IMR-90 (cell line): ENCODE measurements around the gene TTC28. TPM values are rescaled to one million over a fixed set of nuclear protein-coding genes. Genes with fewer than 3 reads are reported as not detected.

Source experiments
- ATAC-seq: fragments of 200-7000 bp; cut with Tn5 transposase; 2 replicates; pipeline ENCODE4 v1.9.1; 2020; ENCODE audit warnings: low read depth, mild to moderate bottlenecking, moderate library complexity
- BruUV-seq: library from RNA; stranded (reverse); fragments of 400-500 nt; replicated peaks from 2 replicates; lab custom pipeline; 2021; lab: Mats Ljungman, UMichigan
- CTCF ChIA-PET: fragments of 300-600 bp; formaldehyde crosslinking; extraction: SDS; loops from one replicate; lab custom pipeline; 2021; ENCODE audit warnings: antibody characterized with exemption; lab: Yijun Ruan, JAX
- POLR2A ChIA-PET: fragments of 300-600 bp; sonication (Branson Sonifier 250); formaldehyde crosslinking; loops from one replicate; lab custom pipeline; 2022; ENCODE audit warnings: antibody characterized with exemption; ENCODE audit not compliant: unreplicated experiment; lab: Charles Lee
- DNase-seq: peaks from one replicate; pipeline ENCODE4 v3.0.0; 2013
- H2AFZ ChIP-seq: replicated peaks from 2 replicates; pipeline ENCODE3; 2013; ENCODE audit warnings: low read length, mild to moderate bottlenecking; ENCODE audit not compliant: poor library complexity
- H2AK5ac ChIP-seq: 2 replicates; pipeline ENCODE4 v1.6.1; 2013; ENCODE audit warnings: low read depth, low read length, inconsistent platforms
- H2AK9ac ChIP-seq: replicated peaks from 2 replicates; pipeline ENCODE3; 2013; ENCODE audit warnings: mild to moderate bottlenecking, low read depth, low read length, moderate library complexity; ENCODE audit not compliant: poor library complexity
- H2BK120ac ChIP-seq: 2 replicates; pipeline ENCODE4 v1.6.1; 2013; ENCODE audit warnings: low read depth, low read length, inconsistent platforms
- H2BK15ac ChIP-seq: 3 replicates; pipeline ENCODE4 v1.6.1; 2013; ENCODE audit warnings: low read depth, low read length, inconsistent platforms
- H2BK20ac ChIP-seq: 2 replicates; pipeline ENCODE4 v1.6.1; 2013; ENCODE audit warnings: low read depth, mild to moderate bottlenecking, inconsistent platforms, low read length, moderate library complexity
- H2BK5ac ChIP-seq: 2 replicates; pipeline ENCODE4 v1.6.1; 2013; ENCODE audit warnings: mild to moderate bottlenecking, low read depth, low read length, inconsistent platforms; ENCODE audit not compliant: poor library complexity, severe bottlenecking
- H3K14ac ChIP-seq: replicated peaks from 2 replicates; pipeline ENCODE4 v1.6.1; 2013; ENCODE audit warnings: low read depth, low read length, inconsistent platforms
- H3K18ac ChIP-seq: 2 replicates; pipeline ENCODE4 v1.6.1; 2013; ENCODE audit warnings: low read depth, low read length, control low read depth
- H3K23ac ChIP-seq: 2 replicates; pipeline ENCODE4 v1.6.1; 2013; ENCODE audit warnings: low read depth, low read length, inconsistent platforms
- H3K27ac ChIP-seq: 2 replicates; pipeline ENCODE4 v1.5.1; 2013; ENCODE audit warnings: mild to moderate bottlenecking, control low read depth, low read length; ENCODE audit not compliant: insufficient read depth
- H3K27me3 ChIP-seq: 2 replicates; pipeline ENCODE4 v1.6.1; 2013; ENCODE audit warnings: low read length; ENCODE audit not compliant: control insufficient read depth, insufficient read depth
- H3K36me3 ChIP-seq: 2 replicates; pipeline ENCODE4 v1.6.1; 2013; ENCODE audit warnings: low read length, mixed read lengths; ENCODE audit not compliant: control insufficient read depth, insufficient read depth
- H3K4ac ChIP-seq: 2 replicates; pipeline ENCODE4 v1.6.1; 2013; ENCODE audit warnings: low read depth, low read length, inconsistent platforms
- H3K4me1 ChIP-seq: 2 replicates; pipeline ENCODE4 v1.6.1; 2013; ENCODE audit warnings: low read length, mixed read lengths; ENCODE audit not compliant: control insufficient read depth, insufficient read depth
- H3K4me2 ChIP-seq: 2 replicates; pipeline ENCODE4 v1.6.1; 2013; ENCODE audit warnings: low read depth, mild to moderate bottlenecking, control low read depth, low read length, moderate library complexity
- H3K4me3 ChIP-seq: 2 replicates; pipeline ENCODE4 v1.5.1; 2013; ENCODE audit warnings: low read depth, mild to moderate bottlenecking, control low read depth, low read length, moderate library complexity; ENCODE audit not compliant: insufficient read depth
- H3K56ac ChIP-seq: 2 replicates; pipeline ENCODE4 v1.6.1; 2013; ENCODE audit warnings: low read length, inconsistent platforms; ENCODE audit not compliant: insufficient read depth; ENCODE audit errors: extremely low read depth
- H3K79me1 ChIP-seq, 2 experiments: 2 replicates each; pipeline ENCODE4 v1.6.1; 2013; ENCODE audit warnings: low read length in 2 of 2, inconsistent platforms in 1 of 2, low read depth in 1 of 2
- H3K9ac ChIP-seq: 2 replicates; pipeline ENCODE4 v1.6.1; 2013; ENCODE audit warnings: low read depth, low read length, control low read depth
- H3K9me1 ChIP-seq: 2 replicates; pipeline ENCODE4 v1.6.1; 2013; ENCODE audit warnings: low read length, inconsistent platforms; ENCODE audit not compliant: insufficient read depth
- H3K9me3 ChIP-seq: 2 replicates; pipeline ENCODE4 v1.6.1; 2013; ENCODE audit warnings: low read length; ENCODE audit not compliant: control insufficient read depth, insufficient read depth
- H4K20me1 ChIP-seq: 2 replicates; pipeline ENCODE4 v1.6.1; 2013; ENCODE audit warnings: low read length, inconsistent platforms; ENCODE audit not compliant: insufficient read depth
- H4K5ac ChIP-seq: 2 replicates; pipeline ENCODE4 v1.6.1; 2013; ENCODE audit warnings: mild to moderate bottlenecking, low read depth, low read length, control low read depth
- H4K8ac ChIP-seq, 2 experiments: 2 replicates each; pipeline ENCODE4 v1.6.1; 2013; ENCODE audit warnings: low read depth in 2 of 2, low read length in 2 of 2, control low read depth in 1 of 2, inconsistent platforms in 1 of 2
- H4K91ac ChIP-seq: 2 replicates; pipeline ENCODE4 v1.6.1; 2013; ENCODE audit warnings: low read depth, low read length, inconsistent platforms; ENCODE audit not compliant: insufficient read depth
- BHLHE40 ChIP-seq: fragments of 150-350 bp; IDR thresholded peaks from 2 replicates; pipeline ENCODE4 v1.6.1; 2016; ENCODE audit warnings: mild to moderate bottlenecking, low read depth, low read length
- CHD1 ChIP-seq: IDR thresholded peaks from 2 replicates; pipeline ENCODE4 v1.6.1; 2012; ENCODE audit warnings: low read depth, low read length, improper control_type of control experiment
- MAFK ChIP-seq: IDR thresholded peaks from 2 replicates; pipeline ENCODE4 v1.6.1; 2012; ENCODE audit warnings: low read depth, low read length, improper control_type of control experiment
- MAZ ChIP-seq: IDR thresholded peaks from 2 replicates; pipeline ENCODE4 v1.6.1; 2012; ENCODE audit warnings: low read depth, mild to moderate bottlenecking, low read length, improper control_type of control experiment, moderate library complexity, borderline replicate concordance
- MXI1 ChIP-seq: IDR thresholded peaks from 2 replicates; pipeline ENCODE4 v1.6.1; 2012; ENCODE audit warnings: low read depth, mild to moderate bottlenecking, low read length, moderate library complexity, borderline replicate concordance
- NFE2L2 ChIP-seq: fragments of 150-350 bp; IDR thresholded peaks from 2 replicates; pipeline ENCODE4 v1.6.1; 2016; ENCODE audit warnings: low read depth, mild to moderate bottlenecking, low read length
- RAD21 ChIP-seq: IDR thresholded peaks from 2 replicates; pipeline ENCODE4 v1.6.1; 2012; ENCODE audit warnings: low read length, improper control_type of control experiment
- RFX5 ChIP-seq: IDR thresholded peaks from 2 replicates; pipeline ENCODE4 v1.8.0; 2012; ENCODE audit warnings: low read depth, mild to moderate bottlenecking, low read length, moderate library complexity
- SMC3 ChIP-seq: fragments of 150-350 bp; IDR thresholded peaks from 2 replicates; pipeline ENCODE4 v1.6.1; 2016; ENCODE audit warnings: low read depth, mild to moderate bottlenecking, antibody characterized with exemption, low read length, moderate library complexity
- WGBS, 2 experiments: methylation state at CpG; one replicate each; pipeline versions ENCODE4 v1.1.5 to v1.1.7; 2013; ENCODE audit warnings: missing lambda C conversion rate in 2 of 2; ENCODE audit not compliant: insufficient read length in 1 of 2; ENCODE audit errors: extremely low coverage in 2 of 2; 5-methylcytosine and 5-hydroxymethylcytosine counted together
- dilution Hi-C: fragments of 300-500 bp; cut with HindIII; formaldehyde crosslinking; loops from one replicate; pipeline ENCODE4 v1.14.3; 2018; ENCODE audit warnings: low sequenced_read_pairs; ENCODE audit not compliant: unreplicated experiment
- in situ Hi-C: fragments of 300-500 bp; cut with MboI; formaldehyde crosslinking; loops from 3 replicates; pipeline ENCODE4 v1.14.3; 2019; ENCODE audit warnings: low sequenced_read_pairs, inconsistent platforms, mixed read lengths
- intact Hi-C: fragments of 100-400 bp; cut with micrococcal nuclease; formaldehyde crosslinking; loops from 2 replicates; pipeline ENCODE4 v1.10.0; 2022
- polyA plus RNA-seq, 3 experiments: library from polyadenylated mRNA; depleted of rRNA; stranded (reverse); fragments of >200 nt; gene quantifications; 2 replicates each; pipeline ENCODE4 v1.2.3, GENCODE V29; 2012; ENCODE audit warnings: low replicate concordance in 1 of 3
- total RNA-seq: library from RNA; depleted of rRNA; stranded (reverse); fragments of >200 nt; gene quantifications from 2 replicates; pipeline ENCODE4 v1.2.3, GENCODE V29; 2012
- TF ChIP-seq, protein P1 (sequence below): fragments of 150-350 bp; IDR thresholded peaks from 2 replicates; pipeline ENCODE4 v1.6.1; 2016; ENCODE audit warnings: low read depth, mild to moderate bottlenecking, low read length, moderate library complexity, borderline replicate concordance
- TF ChIP-seq, protein P2 (sequence below): conservative IDR thresholded peaks from 2 replicates; pipeline ENCODE4 v1.5.1; 2012; ENCODE audit warnings: mild to moderate bottlenecking, low read depth, low read length, improper control_type of control experiment

Gene TTC28
- total and polyA plus RNA-seq, 2 of the 4 experiments (the other 2 are of a cell fraction): 5.6 to 13.3 TPM

DNA sequence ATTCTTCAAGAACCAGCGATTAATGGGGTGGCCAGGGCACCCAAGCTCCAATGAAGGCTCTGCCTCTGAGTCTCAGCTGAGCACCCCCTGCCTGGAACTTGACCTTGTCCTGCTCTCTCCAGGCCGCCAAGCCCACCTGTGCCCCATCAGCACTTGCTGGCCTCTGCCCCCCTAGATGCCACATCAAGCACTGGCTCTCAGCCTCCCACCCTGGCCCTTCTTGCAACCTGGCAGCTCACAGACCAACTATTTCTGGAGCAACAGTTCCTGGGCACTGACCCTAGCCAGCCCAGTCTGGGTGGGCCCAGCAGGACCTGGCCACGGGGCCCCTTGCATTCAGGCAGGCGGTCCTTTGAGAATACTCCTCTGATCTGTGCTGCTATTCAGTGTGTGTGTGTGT lies 661.8 kb downstream of the TTC28 start:
- Histone ChIP-seq H4K5ac (no peak overlapping the region), H3K23ac (no peak overlapping the region), H4K91ac (no peak overlapping the region), H3K18ac (no peak overlapping the region), H3K9ac (no peak overlapping the region), H4K20me1 (peaks cover 18% of the 10 kb centered on the region), H3K4ac (no peak overlapping the region), H2AFZ (no peak overlapping the region), H3K36me3 (peaks cover 13% of the 10 kb centered on the region), H3K9me3 (no peaks in the 10 kb centered on the region), H3K27ac (no peak overlapping the region), H2AK5ac (no peak overlapping the region), H2BK20ac (no peak overlapping the region), H2BK15ac (no peak overlapping the region), H4K8ac (no peak overlapping the region), H3K56ac (no peak overlapping the region), H3K4me2 (no peak overlapping the region), H3K27me3 (no peaks in the 10 kb centered on the region), H3K9me1 (no peaks in the 10 kb centered on the region), H3K4me3 (no peak overlapping the region), H3K4me1 (peaks cover 13% of the 10 kb centered on the region), H2AK9ac (no peak overlapping the region), H2BK120ac (no peak overlapping the region), H3K14ac (no peak overlapping the region), H2BK5ac (no peak overlapping the region), H3K79me1 (no peaks in the 10 kb centered on the region)
- ChIA-PET POLR2A (no interaction called here), CTCF (no interaction called here)
- intact Hi-C loops: no loop called here
- in situ Hi-C loops: loop anchor here (25.0 kb wide), 1 partner anchor 1256 kb away; no protein-coding TSS in a partner anchor
- no peak for DNase-seq
- TF ChIP-seq MXI1: no peak
- TF ChIP-seq, protein P1, sequence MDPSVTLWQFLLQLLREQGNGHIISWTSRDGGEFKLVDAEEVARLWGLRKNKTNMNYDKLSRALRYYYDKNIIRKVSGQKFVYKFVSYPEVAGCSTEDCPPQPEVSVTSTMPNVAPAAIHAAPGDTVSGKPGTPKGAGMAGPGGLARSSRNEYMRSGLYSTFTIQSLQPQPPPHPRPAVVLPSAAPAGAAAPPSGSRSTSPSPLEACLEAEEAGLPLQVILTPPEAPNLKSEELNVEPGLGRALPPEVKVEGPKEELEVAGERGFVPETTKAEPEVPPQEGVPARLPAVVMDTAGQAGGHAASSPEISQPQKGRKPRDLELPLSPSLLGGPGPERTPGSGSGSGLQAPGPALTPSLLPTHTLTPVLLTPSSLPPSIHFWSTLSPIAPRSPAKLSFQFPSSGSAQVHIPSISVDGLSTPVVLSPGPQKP: no peak
- no peak for TF ChIP-seq NFE2L2
- TF ChIP-seq MAFK: no peak
- no peak for TF ChIP-seq RFX5
- no peak for TF ChIP-seq MAZ
- no peak for TF ChIP-seq RAD21
- no peak for TF ChIP-seq SMC3
- no peak for TF ChIP-seq BHLHE40
- TF ChIP-seq, protein P2, sequence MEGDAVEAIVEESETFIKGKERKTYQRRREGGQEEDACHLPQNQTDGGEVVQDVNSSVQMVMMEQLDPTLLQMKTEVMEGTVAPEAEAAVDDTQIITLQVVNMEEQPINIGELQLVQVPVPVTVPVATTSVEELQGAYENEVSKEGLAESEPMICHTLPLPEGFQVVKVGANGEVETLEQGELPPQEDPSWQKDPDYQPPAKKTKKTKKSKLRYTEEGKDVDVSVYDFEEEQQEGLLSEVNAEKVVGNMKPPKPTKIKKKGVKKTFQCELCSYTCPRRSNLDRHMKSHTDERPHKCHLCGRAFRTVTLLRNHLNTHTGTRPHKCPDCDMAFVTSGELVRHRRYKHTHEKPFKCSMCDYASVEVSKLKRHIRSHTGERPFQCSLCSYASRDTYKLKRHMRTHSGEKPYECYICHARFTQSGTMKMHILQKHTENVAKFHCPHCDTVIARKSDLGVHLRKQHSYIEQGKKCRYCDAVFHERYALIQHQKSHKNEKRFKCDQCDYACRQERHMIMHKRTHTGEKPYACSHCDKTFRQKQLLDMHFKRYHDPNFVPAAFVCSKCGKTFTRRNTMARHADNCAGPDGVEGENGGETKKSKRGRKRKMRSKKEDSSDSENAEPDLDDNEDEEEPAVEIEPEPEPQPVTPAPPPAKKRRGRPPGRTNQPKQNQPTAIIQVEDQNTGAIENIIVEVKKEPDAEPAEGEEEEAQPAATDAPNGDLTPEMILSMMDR: no peak
- no peak for TF ChIP-seq CHD1
- dilution Hi-C loops: no loop called here
- no CpG with 5 or more reads among the region's 4 CpGs for WGBS, 2 experiments
- BruUV-seq: no TSS peak
- ATAC-seq: no peak
